GM18511 (cell line): ENCODE data around the gene ACADSB.

Source experiments
- ATAC-seq: cut with Tn5 transposase; IDR thresholded peaks from one replicate; pipeline ENCODE4 v1.9.1; 2021; ENCODE audit warnings: mild to moderate bottlenecking, moderate library complexity; ENCODE audit not compliant: unreplicated experiment

ACADSB gene

GRCh38 chr10:123093489-123093888, 84.7 kb downstream of the ACADSB start:
- ATAC-seq, result no peak

- no peak for ATAC-seq
Measured at GRCh38 chr10:123096452-123096851, 87.6 kb downstream of the ACADSB start.

GRCh38 chr10:123097039-123097438, 88.2 kb downstream of the ACADSB start:
- no peak for ATAC-seq

GRCh38 chr10:123100030-123100762, 91.4 kb downstream of the ACADSB start:
- ATAC-seq, result no peak

GRCh38 chr10:123101872-123102271, 93.1 kb downstream of the ACADSB start:
- no peak for ATAC-seq

- no peak for ATAC-seq
Measured at GRCh38 chr10:123102673-123103072, 93.9 kb downstream of the ACADSB start.

- ATAC-seq, result no peak
Measured at GRCh38 chr10:123103944-123104343, 95.1 kb downstream of the ACADSB start.
